K562 (cell line): Measurements from ENCODE around the gene PTBP3. TPM values are rescaled to one million over a fixed set of nuclear protein-coding genes. Genes with fewer than 3 reads are reported as not detected.

Source experiments
- ATAC-seq: fragments of 200-7000 bp; cut with Tn5 transposase; 3 replicates; pipeline ENCODE4 v1.9.1; 2020; ENCODE audit warnings: moderate library complexity
- BruUV-seq: library from RNA; stranded (reverse); fragments of 400-500 nt; replicated peaks from 2 replicates; lab custom pipeline; 2021; lab: Mats Ljungman, UMichigan
- CTCF ChIA-PET: fragments of 300-600 bp; formaldehyde crosslinking; extraction: SDS; loops from one replicate; lab custom pipeline; 2021; ENCODE audit warnings: low intra/inter-chr PET ratio; lab: Yijun Ruan, JAX
- POLR2A ChIA-PET: fragments of 300-600, 350-650 bp; sonication (Branson Sonifier 250); formaldehyde crosslinking; extraction: SDS; loops from one replicate; lab custom pipeline; 2021; ENCODE audit warnings: antibody characterized with exemption, inconsistent platforms; lab: Yijun Ruan, JAX
- DNase-seq, 4 experiments: peaks; one replicate each; pipeline versions ENCODE4 v3.0.0 to v3.0.0-alpha.2; 2011 to 2018; ENCODE audit warnings: low spot score in 3 of 4, mixed read lengths in 3 of 4; ENCODE audit errors: extremely low read depth in 1 of 4
- FAIRE-seq: peaks from 2 replicates; lab custom pipeline; 2011; peaks lifted over from hg19 to GRCh38; lab: Jason Lieb, UNC
- H2AFZ ChIP-seq: 2 replicates; pipeline ENCODE4 v1.6.0; 2011; ENCODE audit warnings: low read depth, low read length, control low read depth, inconsistent platforms
- H3K27ac ChIP-seq: fragments of 200-600 bp; 3 replicates; pipeline ENCODE4 v1.8.0; 2011; ENCODE audit warnings: low read depth, mild to moderate bottlenecking, control low read depth, inconsistent platforms, low read length, moderate library complexity, mixed read lengths; ENCODE audit errors: extremely low read depth
- H3K27me3 ChIP-seq, 2 experiments: fragments of 300-600 bp in 1 of 2; 2 replicates in 1 of 2; 3 replicates in 1 of 2; pipeline versions ENCODE4 v1.6.0 to v1.8.0; 2011; ENCODE audit warnings: inconsistent platforms in 2 of 2, low read length in 2 of 2, mild to moderate bottlenecking in 1 of 2, mixed read lengths in 1 of 2, moderate library complexity in 1 of 2; ENCODE audit not compliant: control insufficient read depth in 2 of 2, insufficient read depth in 2 of 2
- H3K36me3 ChIP-seq: fragments of 300-600 bp; 3 replicates; pipeline ENCODE4 v1.8.0; 2011; ENCODE audit warnings: mild to moderate bottlenecking, low read length, inconsistent platforms; ENCODE audit not compliant: control insufficient read depth, insufficient read depth
- H3K4me1 ChIP-seq, 2 experiments: fragments of 200-600 bp in 1 of 2; replicated peaks in 1 of 2; 2 replicates in 1 of 2; 3 replicates in 1 of 2; pipeline versions ENCODE4 v1.5.1 to v1.8.0; 2011; ENCODE audit warnings: inconsistent platforms in 2 of 2, low read length in 2 of 2, mild to moderate bottlenecking in 1 of 2, mixed read lengths in 1 of 2, moderate library complexity in 1 of 2; ENCODE audit not compliant: control insufficient read depth in 2 of 2, insufficient read depth in 2 of 2
- H3K4me2 ChIP-seq: 2 replicates; pipeline ENCODE4 v1.6.1; 2011; ENCODE audit warnings: low read length, control low read depth, inconsistent platforms, mixed read lengths; ENCODE audit not compliant: insufficient read depth
- H3K4me3 ChIP-seq: fragments of 200-600 bp; sonication (generic), shearing (Covaris generic); 2 replicates; pipeline ENCODE4 v1.5.1; 2016; ENCODE audit warnings: control low read depth, inconsistent platforms
- H3K79me2 ChIP-seq: fragments of 200-600 bp; 3 replicates; pipeline ENCODE4 v1.8.0; 2011; ENCODE audit warnings: low read length, inconsistent platforms; ENCODE audit not compliant: control insufficient read depth, insufficient read depth
- H3K9ac ChIP-seq, 2 experiments: 2 replicates each; pipeline versions ENCODE4 v1.6.0 to v1.6.1; 2011; ENCODE audit warnings: low read depth in 2 of 2, low read length in 2 of 2, control low read depth in 1 of 2, inconsistent platforms in 1 of 2, mild to moderate bottlenecking in 1 of 2, mixed read lengths in 1 of 2; ENCODE audit not compliant: insufficient read depth in 1 of 2
- H3K9me1 ChIP-seq: one replicate; pipeline ENCODE4 v1.6.0; 2011; ENCODE audit warnings: inconsistent platforms, mild to moderate bottlenecking, low read length, moderate library complexity; ENCODE audit not compliant: control insufficient read depth, insufficient read depth
- H3K9me3 ChIP-seq: replicated peaks from 2 replicates; pipeline ENCODE4 v1.5.1; 2011; ENCODE audit warnings: low read depth, low read length, inconsistent platforms; ENCODE audit not compliant: control insufficient read depth, insufficient read depth
- H4K20me1 ChIP-seq: replicated peaks from 2 replicates; pipeline ENCODE4 v1.6.1; 2011; ENCODE audit warnings: low read length, inconsistent platforms, mixed read lengths; ENCODE audit not compliant: control insufficient read depth, insufficient read depth
- ARNT ChIP-seq, 2 experiments: fragments of 450-650 bp; IDR thresholded peaks; 2 replicates each; pipeline ENCODE4 v1.6.1; 2016; ENCODE audit warnings: mild to moderate bottlenecking in 1 of 2
- ELF2 ChIP-seq: fragments of 250-450 bp; sonication (Bioruptor Pico); IDR thresholded peaks from 2 replicates; pipeline ENCODE4 v1.5.0; 2021; ENCODE audit warnings: mild to moderate bottlenecking
- ELK3 ChIP-seq: fragments of 450-650 bp; formaldehyde crosslinking; IDR thresholded peaks from 2 replicates; pipeline ENCODE4 v1.4.0; 2020; ENCODE audit warnings: mild to moderate bottlenecking
- HDGF ChIP-seq: fragments of 450-650 bp; IDR thresholded peaks from 2 replicates; pipeline ENCODE4 v1.6.1; 2016
- PTBP1 ChIP-seq: fragments of 200-400 bp; formaldehyde crosslinking; IDR thresholded peaks from 2 replicates; pipeline ENCODE4 v1.6.1; 2017; ENCODE audit warnings: low read depth, low read length
- RBM14 ChIP-seq: fragments of 200-400 bp; formaldehyde crosslinking; IDR thresholded peaks from 2 replicates; pipeline ENCODE4 v1.6.1; 2018; ENCODE audit warnings: low read depth, mild to moderate bottlenecking, low read length, moderate library complexity, borderline replicate concordance; ENCODE audit not compliant: insufficient read depth
- SMARCE1 ChIP-seq: fragments of 450-650 bp; IDR thresholded peaks from 2 replicates; pipeline ENCODE4 v1.7.1; 2016; ENCODE audit warnings: mild to moderate bottlenecking
- SOX6 ChIP-seq: fragments of 450-650 bp; IDR thresholded peaks from 2 replicates; pipeline ENCODE4 v1.6.1; 2014; ENCODE audit warnings: mild to moderate bottlenecking
- SRSF7 ChIP-seq: fragments of 200-400 bp; formaldehyde crosslinking; optimal IDR thresholded peaks from 2 replicates; pipeline ENCODE3; 2017; ENCODE audit warnings: mild to moderate bottlenecking, low read depth, low read length
- TFAM ChIP-seq: fragments of 250-450 bp; sonication (Bioruptor Pico); conservative IDR thresholded peaks from 2 replicates; pipeline ENCODE4 v1.5.0; 2021; ENCODE audit warnings: mild to moderate bottlenecking, moderate library complexity
- TOE1 ChIP-seq, 2 experiments: fragments of 450-650 bp in 1 of 2; sonication (generic) in 1 of 2; formaldehyde crosslinking in 1 of 2; IDR thresholded peaks; 2 replicates each; pipeline versions ENCODE4 v1.7.1 to v1.8.0; 2016 to 2022; ENCODE audit warnings: borderline replicate concordance in 2 of 2, mild to moderate bottlenecking in 2 of 2, antibody characterized with exemption in 1 of 2, inconsistent platforms in 1 of 2, low read depth in 1 of 2, missing genetic modification reagents in 1 of 2, moderate library complexity in 1 of 2
- ZNF707 ChIP-seq: fragments of 250-450 bp; sonication (Bioruptor Pico); conservative IDR thresholded peaks from 2 replicates; pipeline ENCODE4 v1.8.0; 2022; ENCODE audit warnings: inconsistent platforms, mild to moderate bottlenecking, moderate library complexity
- ZNF764 ChIP-seq: fragments of 250-450 bp; sonication (Bioruptor Pico); IDR thresholded peaks from 2 replicates; pipeline ENCODE4 v1.4.0; 2020; ENCODE audit warnings: low read depth, mild to moderate bottlenecking, moderate library complexity
- WGBS: fragments of 100-300 bp; shearing (Covaris generic); methylation state at CpG from one replicate; pipeline ENCODE4 v1.1.6; 2016; ENCODE audit warnings: low coverage, mixed read lengths; ENCODE audit not compliant: insufficient coverage; ENCODE audit errors: missing lambda C conversion rate; 5-methylcytosine and 5-hydroxymethylcytosine counted together
- in situ Hi-C: fragments of 300-500 bp; cut with MboI; formaldehyde crosslinking; loops from 4 replicates; pipeline ENCODE4 v1.15.0; 2018; ENCODE audit warnings: inconsistent platforms, mixed read lengths
- intact Hi-C: fragments of 100-400 bp; cut with micrococcal nuclease; formaldehyde crosslinking; loops from 2 replicates; pipeline ENCODE4 v1.14.2; 2022
- polyA plus RNA-seq, 8 experiments: library from polyadenylated mRNA; depleted of rRNA in 4 of 8; stranded (reverse) in 5 of 8; unstranded in 3 of 8; fragments of >200 nt; fragmentation: Nextera tagmentation in 2 of 8; fragmentation: Illumina TruSeq in 1 of 8; extraction: Ambion mirVana in 2 of 8; extraction: Trizol in 1 of 8; gene quantifications; 2 replicates each; pipeline versions ENCODE4 v1.2.1 to v1.2.3, GENCODE V29; 2011 to 2014; ENCODE audit warnings: inconsistent platforms in 1 of 8, missing spikeins in 1 of 8
- total RNA-seq, 7 experiments: library from RNA; depleted of rRNA in 6 of 7; stranded (reverse); fragments of >200 nt in 6 of 7; fragmentation: Illumina TruSeq in 2 of 7; extraction: Trizol in 2 of 7; gene quantifications; 2 replicates each; pipeline versions ENCODE4 v1.2.1 to v1.2.3, GENCODE V29; 2011 to 2021; ENCODE audit warnings: low replicate concordance in 1 of 7

The PTBP3 gene
- total and polyA plus RNA-seq, 9 of the 15 experiments (the other 6 are each of a cell fraction or from before 2014, with no cell fraction given) = 22.4 to 132 (median 68.0) TPM

GRCh38 chr9:112188884-112189283, 144.5 kb downstream of the PTBP3 start:
- CTCF ChIA-PET = no interaction called here
- FAIRE-seq = no peak

GRCh38 chr9:112187404-112187803, 146.0 kb downstream of the PTBP3 start:
- H3K27ac ChIP-seq = no peak overlapping the region
- H3K9ac ChIP-seq = no peak overlapping the region
- H3K4me3 ChIP-seq = no peak overlapping the region
- BruUV-seq = no TSS peak
- no peak for FAIRE-seq
- no peaks in the 10 kb centered on the region for H3K9me1 ChIP-seq
- no peaks in the 10 kb centered on the region for H3K79me2 ChIP-seq
- H3K4me2 ChIP-seq = no peak overlapping the region
- peaks cover 0 to 5% of the 10 kb centered on the region in 2 experiments; a peak in 3 of 5 replicates for H3K4me1 ChIP-seq
- ChIA-PET CTCF (no interaction called here), POLR2A (interaction anchor here (0.5 to 2.8 kb wide), 3 partner anchors 12 to 270 kb away, joined by 3 to 20 read pairs (median 4); partner anchors contain the start of gene SUSD1)
- no peaks in the 10 kb centered on the region; the same call in 2 of the 3 replicates for H3K36me3 ChIP-seq
- in situ Hi-C loops (no loop called here), intact Hi-C loops (no loop called here)
- no peaks in the 10 kb centered on the region for H4K20me1 ChIP-seq
- H2AFZ ChIP-seq = no peak overlapping the region
- 35% methylated on average over 4 of the region's 4 CpGs for WGBS
- no peak for DNase-seq
- no peak for ATAC-seq
- H3K9me3 ChIP-seq = no peaks in the 10 kb centered on the region
- H3K27me3 ChIP-seq = no peaks in the 10 kb centered on the region
- TF ChIP-seq TFAM (CRISPR knock-in tag) (no peak), SRSF7 (no peak), SOX6 (no peak), RBM14 (no peak), PTBP1 (no peak), ZNF707 (CRISPR knock-in tag) (no peak), HDGF (no peak), SMARCE1 (no peak), TOE1 (IDR thresholded peaks at IDR 0.05; ENCODE audit: borderline replicate concordance) (no peak), TOE1 (CRISPR knock-in tag; IDR thresholded peaks at IDR 0.05; ENCODE audit: borderline replicate concordance, low read depth) (no peak), ZNF764 (CRISPR knock-in tag) (no peak), ELF2 (CRISPR knock-in tag) (no peak)

More at GRCh38 chr9:112188884-112189283, 144.5 kb downstream of the PTBP3 start:
- WGBS = 60% methylated on average over 1 of the region's 1 CpG
- no peak overlapping the region for H3K9ac ChIP-seq
- no peaks in the 10 kb centered on the region for H3K9me1 ChIP-seq
- peak overlapping the region; percentile 49; the same call in 1 of the 2 replicates for H2AFZ ChIP-seq
- no TSS peak for BruUV-seq
- no peaks in the 10 kb centered on the region for H3K79me2 ChIP-seq
- H3K4me2 ChIP-seq = no peak overlapping the region
- no peaks in the 10 kb centered on the region for H3K27me3 ChIP-seq
- no peak for DNase-seq
- TF ChIP-seq ARNT (IDR thresholded peaks at IDR 0.05) (peak in 1 of 2 experiments; percentile 96; a peak in 2 of 4 replicates), ELK3 (CRISPR knock-in tag) (no peak)
- TF ChIP-seq, all 486 proteins: peak for 1
- Histone ChIP-seq H3K36me3 (no peaks in the 10 kb centered on the region; the same call in 2 of the 3 replicates), H3K27ac (no peak overlapping the region), H3K9me3 (no peaks in the 10 kb centered on the region), H4K20me1 (no peaks in the 10 kb centered on the region), H3K4me3 (no peak overlapping the region), H3K4me1 (peaks cover 0 to 13% of the 10 kb centered on the region in 2 experiments; a peak in 3 of 5 replicates)
- intact Hi-C loops = no loop called here
- in situ Hi-C loops = no loop called here
- POLR2A ChIA-PET = interaction anchor here (0.6 to 2.8 kb wide), 3 partner anchors 13 to 66 kb away, joined by 3 to 20 read pairs (median 4); partner anchors contain the start of gene SUSD1
- peak; percentile 22; the same call in 1 of the 3 replicates for ATAC-seq
